Fibroblast of the conjunctiva (primary cell): ENCODE measurements around the gene CINP.

Experiments
- DNase-seq: peaks from one replicate; pipeline ENCODE4 v3.0.0-alpha.2; 2010; ENCODE audit warnings: low read depth

CINP gene

GRCh38 chr14:102362545-102363181 lies at the start of gene CINP, which contains the start of gene TECPR2:
TSS of gene CINP (minus strand) at chr14:102362890. CDS start at chr14:102362851, 39 bp downstream.
TSS of gene TECPR2 (plus strand) at chr14:102362941. CDS start at chr14:102376722, 13,781 bp downstream.
- peak; percentile 92 for DNase-seq

- DNase-seq: no peak
Measured at GRCh38 chr14:102408724-102409123, 46.0 kb upstream of the CINP start.

- DNase-seq: no peak
Measured at GRCh38 chr14:102407258-102407657, 44.6 kb upstream of the CINP start.

GRCh38 chr14:102403028-102403427 lies 40.3 kb upstream of the CINP start:
- DNase-seq: no peak

- DNase-seq: no peak
Measured at GRCh38 chr14:102396521-102396920, 33.8 kb upstream of the CINP start.

GRCh38 chr14:102394717-102395375 lies 32.2 kb upstream of the CINP start:
- no peak for DNase-seq

- no peak for DNase-seq
Measured at GRCh38 chr14:102392506-102392905, 29.8 kb upstream of the CINP start.

GRCh38 chr14:102390064-102390855 lies 27.6 kb upstream of the CINP start:
- peak; percentile 43 for DNase-seq

GRCh38 chr14:102389246-102389645 lies 26.6 kb upstream of the CINP start:
- DNase-seq: no peak

GRCh38 chr14:102387086-102387485 lies 24.4 kb upstream of the CINP start:
- no peak for DNase-seq

GRCh38 chr14:102378830-102379229 lies 16.1 kb upstream of the CINP start:
- no peak for DNase-seq

GRCh38 chr14:102377696-102378095 lies 15.0 kb upstream of the CINP start:
- no peak for DNase-seq

- DNase-seq: no peak
Measured at GRCh38 chr14:102375119-102375518, 12.4 kb upstream of the CINP start.

- no peak for DNase-seq
Measured at GRCh38 chr14:102374264-102374663, 11.6 kb upstream of the CINP start.

GRCh38 chr14:102373110-102373509 lies 10.4 kb upstream of the CINP start:
- DNase-seq: no peak

GRCh38 chr14:102371361-102371760 lies 8.7 kb upstream of the CINP start:
- DNase-seq: no peak

- no peak for DNase-seq
Measured at GRCh38 chr14:102370305-102370809, 7.7 kb upstream of the CINP start.

- DNase-seq: no peak
Measured at GRCh38 chr14:102363182-102363943, 673 bp upstream of the CINP start.

- DNase-seq: no peak
Measured at GRCh38 chr14:102362084-102362483, 606 bp downstream of the CINP start.

GRCh38 chr14:102360388-102360787 lies 2.3 kb downstream of the CINP start:
- no peak for DNase-seq

GRCh38 chr14:102359341-102359740 lies 3.3 kb downstream of the CINP start:
- DNase-seq: no peak

- no peak for DNase-seq
Measured at GRCh38 chr14:102356280-102356679, 6.4 kb downstream of the CINP start.
